ENCODE measurements around the gene TTC19.

GRCh38 chr17:16026895-16027294 is 27.3 kb downstream of the TTC19 start:
- TF ChIP-seq CTCF (IDR thresholded peaks at IDR 0.05) (no peak), POLR2A (IDR thresholded peaks at IDR 0.05) (no peak), EP300 (IDR thresholded peaks at IDR 0.05) (no peak)
